Measurements from ENCODE around the gene NPNT. TPM values are rescaled to one million over a fixed set of nuclear protein-coding genes. Genes with fewer than 3 reads are reported as not detected.

The NPNT gene
- total RNA-seq, 1 experiment from 2014 or later, result 42.1 TPM

DNA sequence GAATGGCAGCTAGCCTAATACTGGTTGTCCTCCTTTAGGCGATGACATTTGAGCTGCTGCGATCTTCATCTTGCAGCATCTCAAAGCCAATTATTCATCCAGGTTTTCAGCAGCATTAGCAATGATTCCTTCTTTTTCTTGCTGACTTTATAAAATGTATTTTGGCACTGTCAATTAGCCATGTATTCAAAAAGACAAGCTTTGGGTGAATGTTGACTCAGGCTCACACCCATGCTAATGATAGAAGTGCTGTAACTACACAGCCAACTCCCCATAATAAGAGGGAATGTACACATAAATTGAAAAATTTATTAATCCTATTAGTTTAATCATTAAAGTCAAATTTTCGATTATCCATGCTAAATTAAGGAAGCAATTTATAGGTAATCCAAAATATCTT lies 24.3 kb upstream of the NPNT start:
- no peaks in the 10 kb centered on the region for H3K36me3 Mint-ChIP-seq (ENCODE audit: insufficient read depth, unreplicated experiment)
- CTCF ChIA-PET, result no interaction called here
- Histone ChIP-seq H3K36me3 (ENCODE audit: control insufficient read depth, insufficient read depth, low read length) (no peaks in the 10 kb centered on the region), H3K9me3 (no peaks in the 10 kb centered on the region), H3K4me1 (no peaks in the 10 kb centered on the region), H3K4me3 (ENCODE audit: low read depth, low read length) (no peak overlapping the region), H3K27me3 (replicated peaks; ENCODE audit: control insufficient read depth, insufficient read depth, low read length) (no peaks in the 10 kb centered on the region)
- no peaks in the 10 kb centered on the region for H3K4me1 Mint-ChIP-seq (ENCODE audit: low read depth, unreplicated experiment)
- POLR2A ChIA-PET, result no interaction called here
- no peak for DNase-seq
- BruUV-seq (replicated peaks), result no TSS peak
- intact Hi-C loops (cut with micrococcal nuclease; ENCODE audit: unreplicated experiment), result no loop called here
- no peak overlapping the region for H3K27ac Mint-ChIP-seq (ENCODE audit: unreplicated experiment)
- H3K27me3 Mint-ChIP-seq (ENCODE audit: insufficient read depth, unreplicated experiment), result no peaks in the 10 kb centered on the region
- TF ChIP-seq, protein P1, sequence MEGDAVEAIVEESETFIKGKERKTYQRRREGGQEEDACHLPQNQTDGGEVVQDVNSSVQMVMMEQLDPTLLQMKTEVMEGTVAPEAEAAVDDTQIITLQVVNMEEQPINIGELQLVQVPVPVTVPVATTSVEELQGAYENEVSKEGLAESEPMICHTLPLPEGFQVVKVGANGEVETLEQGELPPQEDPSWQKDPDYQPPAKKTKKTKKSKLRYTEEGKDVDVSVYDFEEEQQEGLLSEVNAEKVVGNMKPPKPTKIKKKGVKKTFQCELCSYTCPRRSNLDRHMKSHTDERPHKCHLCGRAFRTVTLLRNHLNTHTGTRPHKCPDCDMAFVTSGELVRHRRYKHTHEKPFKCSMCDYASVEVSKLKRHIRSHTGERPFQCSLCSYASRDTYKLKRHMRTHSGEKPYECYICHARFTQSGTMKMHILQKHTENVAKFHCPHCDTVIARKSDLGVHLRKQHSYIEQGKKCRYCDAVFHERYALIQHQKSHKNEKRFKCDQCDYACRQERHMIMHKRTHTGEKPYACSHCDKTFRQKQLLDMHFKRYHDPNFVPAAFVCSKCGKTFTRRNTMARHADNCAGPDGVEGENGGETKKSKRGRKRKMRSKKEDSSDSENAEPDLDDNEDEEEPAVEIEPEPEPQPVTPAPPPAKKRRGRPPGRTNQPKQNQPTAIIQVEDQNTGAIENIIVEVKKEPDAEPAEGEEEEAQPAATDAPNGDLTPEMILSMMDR (IDR thresholded peaks at IDR 0.05; ENCODE audit: insufficient read depth in 1 of 2, low read depth in 1 of 2, low read length in 1 of 2, severe bottlenecking in 1 of 2, unreplicated experiment in 1 of 2), result no peak
- no peaks in the 10 kb centered on the region for H3K9me3 Mint-ChIP-seq (ENCODE audit: unreplicated experiment)
- no peak overlapping the region for H3K4me3 Mint-ChIP-seq (ENCODE audit: unreplicated experiment)

- no peak for DNase-seq
- no peak overlapping the region for H3K4me3 ChIP-seq (ENCODE audit: low read depth, low read length)
- no peak overlapping the region for H3K4me3 Mint-ChIP-seq (ENCODE audit: unreplicated experiment)
- H3K27me3 ChIP-seq (replicated peaks; ENCODE audit: control insufficient read depth, insufficient read depth, low read length), result no peaks in the 10 kb centered on the region
- no peak overlapping the region for H3K27ac Mint-ChIP-seq (ENCODE audit: unreplicated experiment)
- BruUV-seq (replicated peaks), result no TSS peak
- H3K4me1 Mint-ChIP-seq (ENCODE audit: low read depth, unreplicated experiment), result no peaks in the 10 kb centered on the region
- H3K36me3 ChIP-seq (ENCODE audit: control insufficient read depth, insufficient read depth, low read length), result no peaks in the 10 kb centered on the region
- POLR2A ChIA-PET, result no interaction called here
- H3K9me3 ChIP-seq, result no peaks in the 10 kb centered on the region
- CTCF ChIA-PET, result no interaction called here
- H3K27me3 Mint-ChIP-seq (ENCODE audit: insufficient read depth, unreplicated experiment), result no peaks in the 10 kb centered on the region
- no peaks in the 10 kb centered on the region for H3K36me3 Mint-ChIP-seq (ENCODE audit: insufficient read depth, unreplicated experiment)
- intact Hi-C loops (cut with micrococcal nuclease; ENCODE audit: unreplicated experiment), result no loop called here
- TF ChIP-seq, protein P1 (IDR thresholded peaks at IDR 0.05; ENCODE audit: insufficient read depth in 1 of 2, low read depth in 1 of 2, low read length in 1 of 2, severe bottlenecking in 1 of 2, unreplicated experiment in 1 of 2), result no peak
- no peaks in the 10 kb centered on the region for H3K9me3 Mint-ChIP-seq (ENCODE audit: unreplicated experiment)
- H3K4me1 ChIP-seq, result no peaks in the 10 kb centered on the region
Measured at GRCh38 chr4:105871997-105872396, 23.3 kb upstream of the NPNT start.

DNA sequence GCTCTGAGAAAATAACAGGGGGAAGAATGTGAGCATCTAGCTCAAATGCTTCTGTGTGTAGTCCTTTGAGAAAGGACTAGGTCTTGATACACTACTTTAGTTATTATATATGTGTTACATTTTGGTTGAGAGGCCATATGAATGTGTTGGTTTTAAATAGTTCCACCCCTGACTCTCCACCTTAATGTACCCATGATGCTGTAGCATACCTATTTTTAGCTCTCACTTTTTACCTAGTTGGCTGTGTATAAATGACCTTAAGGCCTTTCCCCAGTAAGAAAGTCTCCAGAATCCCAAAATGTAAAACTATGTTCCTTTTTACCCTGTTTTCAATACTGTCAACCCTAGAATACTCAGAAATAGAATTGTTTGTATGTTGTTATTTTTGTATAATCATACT lies 20.0 kb upstream of the NPNT start:
- Mint-ChIP-seq H3K27me3 (ENCODE audit: insufficient read depth, unreplicated experiment) (no peaks in the 10 kb centered on the region), H3K4me1 (ENCODE audit: low read depth, unreplicated experiment) (no peaks in the 10 kb centered on the region), H3K27ac (ENCODE audit: unreplicated experiment) (no peak overlapping the region), H3K9me3 (ENCODE audit: unreplicated experiment) (no peaks in the 10 kb centered on the region), H3K4me3 (ENCODE audit: unreplicated experiment) (no peak overlapping the region), H3K36me3 (ENCODE audit: insufficient read depth, unreplicated experiment) (no peaks in the 10 kb centered on the region)
- H3K9me3 ChIP-seq, result no peaks in the 10 kb centered on the region
- POLR2A ChIA-PET, result no interaction called here
- no peak overlapping the region for H3K4me3 ChIP-seq (ENCODE audit: low read depth, low read length)
- intact Hi-C loops (cut with micrococcal nuclease; ENCODE audit: unreplicated experiment), result no loop called here
- H3K36me3 ChIP-seq (ENCODE audit: control insufficient read depth, insufficient read depth, low read length), result no peaks in the 10 kb centered on the region
- H3K27me3 ChIP-seq (replicated peaks; ENCODE audit: control insufficient read depth, insufficient read depth, low read length), result no peaks in the 10 kb centered on the region
- no TSS peak for BruUV-seq (replicated peaks)
- TF ChIP-seq, protein P1 (IDR thresholded peaks at IDR 0.05; ENCODE audit: insufficient read depth in 1 of 2, low read depth in 1 of 2, low read length in 1 of 2, severe bottlenecking in 1 of 2, unreplicated experiment in 1 of 2), result no peak
- no peaks in the 10 kb centered on the region for H3K4me1 ChIP-seq
- CTCF ChIA-PET, result no interaction called here
- DNase-seq, result no peak

All from Caco-2 (cell line).